Measurements from ENCODE around the gene WWC1. TPM values are rescaled to one million over a fixed set of nuclear protein-coding genes. Genes with fewer than 3 reads are reported as not detected.

The WWC1 gene
- total and polyA plus RNA-seq, 9 of the 15 experiments (the other 6 are each of a cell fraction or from before 2014, with no cell fraction given), result under 0.01 to 0.54 (median 0.42) TPM; not detected in 6

GRCh38 chr5:168319774-168320173 lies 28.3 kb downstream of the WWC1 start:
- Histone ChIP-seq H3K27me3 (ENCODE audit: control insufficient read depth in 2 of 2, insufficient read depth in 2 of 2, low read length in 2 of 2) (peaks cover 6 to 20% of the 10 kb centered on the region in 2 experiments; a peak in 4 of 5 replicates), H3K4me3 (no peak overlapping the region), H3K4me2 (ENCODE audit: insufficient read depth, low read length) (no peak overlapping the region), H3K9ac (ENCODE audit: insufficient read depth in 1 of 2, low read depth in 2 of 2, low read length in 2 of 2) (no peak overlapping the region), H3K79me2 (ENCODE audit: control insufficient read depth, insufficient read depth, low read length) (no peaks in the 10 kb centered on the region), H3K9me3 (replicated peaks; ENCODE audit: control insufficient read depth, insufficient read depth, low read depth, low read length) (no peaks in the 10 kb centered on the region), H3K27ac (ENCODE audit: extremely low read depth, low read depth, low read length) (no peak overlapping the region), H2AFZ (ENCODE audit: low read depth, low read length) (no peak overlapping the region), H4K20me1 (replicated peaks; ENCODE audit: control insufficient read depth, insufficient read depth, low read length) (peaks cover 13% of the 10 kb centered on the region; the same call in 1 of the 2 replicates), H3K4me1 (replicated peaks in 1 of 2; ENCODE audit: control insufficient read depth in 2 of 2, insufficient read depth in 2 of 2, low read length in 2 of 2) (peaks cover 0 to 3% of the 10 kb centered on the region in 2 experiments; a peak in 2 of 5 replicates), H3K36me3 (ENCODE audit: control insufficient read depth, insufficient read depth, low read length) (no peaks in the 10 kb centered on the region), H3K9me1 (ENCODE audit: control insufficient read depth, insufficient read depth, low read length) (no peaks in the 10 kb centered on the region)
- 0% methylated on average over 3 of the region's 3 CpGs for WGBS (ENCODE audit: insufficient coverage, low coverage, missing lambda C conversion rate)
- BruUV-seq (replicated peaks), result no TSS peak
- ChIA-PET CTCF (ENCODE audit: low intra/inter-chr PET ratio) (no interaction called here), POLR2A (interaction anchor here (0.7 kb wide), 1 partner anchor 1396 kb away, joined by 3 read pairs; no protein-coding TSS in a partner anchor)
- intact Hi-C loops (cut with micrococcal nuclease), result no loop called here
- in situ Hi-C loops (cut with MboI), result no loop called here
- FAIRE-seq (no peak), ATAC-seq (no peak), DNase-seq (ENCODE audit: extremely low read depth in 1 of 4, low spot score in 3 of 4) (no peak)
- TF ChIP-seq PPARD (CRISPR knock-in tag; IDR thresholded peaks at IDR 0.05) (no peak), ZNF583 (CRISPR knock-in tag; IDR thresholded peaks at IDR 0.05) (no peak), LARP7 (IDR thresholded peaks at IDR 0.05) (no peak), FIP1L1 (IDR thresholded peaks at IDR 0.05; ENCODE audit: low read depth, low read length, poor library complexity, severe bottlenecking) (no peak), ZNF23 (CRISPR knock-in tag; IDR thresholded peaks at IDR 0.05) (no peak), ZBTB26 (CRISPR knock-in tag; IDR thresholded peaks at IDR 0.05) (no peak), ZNF174 (CRISPR knock-in tag; IDR thresholded peaks at IDR 0.05) (no peak), TGIF2 (CRISPR knock-in tag; IDR thresholded peaks at IDR 0.05) (no peak)
- TF ChIP-seq, protein P1, sequence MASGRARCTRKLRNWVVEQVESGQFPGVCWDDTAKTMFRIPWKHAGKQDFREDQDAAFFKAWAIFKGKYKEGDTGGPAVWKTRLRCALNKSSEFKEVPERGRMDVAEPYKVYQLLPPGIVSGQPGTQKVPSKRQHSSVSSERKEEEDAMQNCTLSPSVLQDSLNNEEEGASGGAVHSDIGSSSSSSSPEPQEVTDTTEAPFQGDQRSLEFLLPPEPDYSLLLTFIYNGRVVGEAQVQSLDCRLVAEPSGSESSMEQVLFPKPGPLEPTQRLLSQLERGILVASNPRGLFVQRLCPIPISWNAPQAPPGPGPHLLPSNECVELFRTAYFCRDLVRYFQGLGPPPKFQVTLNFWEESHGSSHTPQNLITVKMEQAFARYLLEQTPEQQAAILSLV (tag; IDR thresholded peaks at IDR 0.05), result no peak
- TF ChIP-seq, protein P2, sequence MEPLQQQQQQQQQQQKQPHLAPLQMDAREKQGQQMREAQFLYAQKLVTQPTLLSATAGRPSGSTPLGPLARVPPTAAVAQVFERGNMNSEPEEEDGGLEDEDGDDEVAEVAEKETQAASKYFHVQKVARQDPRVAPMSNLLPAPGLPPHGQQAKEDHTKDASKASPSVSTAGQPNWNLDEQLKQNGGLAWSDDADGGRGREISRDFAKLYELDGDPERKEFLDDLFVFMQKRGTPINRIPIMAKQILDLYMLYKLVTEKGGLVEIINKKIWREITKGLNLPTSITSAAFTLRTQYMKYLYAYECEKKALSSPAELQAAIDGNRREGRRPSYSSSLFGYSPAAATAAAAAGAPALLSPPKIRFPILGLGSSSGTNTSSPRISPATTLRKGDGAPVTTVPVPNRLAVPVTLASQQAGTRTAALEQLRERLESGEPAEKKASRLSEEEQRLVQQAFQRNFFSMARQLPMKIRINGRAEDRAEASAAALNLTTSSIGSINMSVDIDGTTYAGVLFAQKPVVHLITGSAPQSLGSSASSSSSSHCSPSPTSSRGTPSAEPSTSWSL (CRISPR knock-in tag; IDR thresholded peaks at IDR 0.05; ENCODE audit: borderline replicate concordance), result no peak

All from K562 (cell line).